Myometrial cell (primary cell): ENCODE measurements around the gene VPS25. TPM values are rescaled to one million over a fixed set of nuclear protein-coding genes. Genes with fewer than 3 reads are reported as not detected.

Source experiments
- total RNA-seq: library from RNA; depleted of rRNA; stranded (reverse); fragments of >200 nt; gene quantifications from 2 replicates; pipeline ENCODE4 v1.2.3, GENCODE V29; 2015

Gene VPS25
- total RNA-seq, result 128 and 142 TPM in 2 replicates

DNA sequence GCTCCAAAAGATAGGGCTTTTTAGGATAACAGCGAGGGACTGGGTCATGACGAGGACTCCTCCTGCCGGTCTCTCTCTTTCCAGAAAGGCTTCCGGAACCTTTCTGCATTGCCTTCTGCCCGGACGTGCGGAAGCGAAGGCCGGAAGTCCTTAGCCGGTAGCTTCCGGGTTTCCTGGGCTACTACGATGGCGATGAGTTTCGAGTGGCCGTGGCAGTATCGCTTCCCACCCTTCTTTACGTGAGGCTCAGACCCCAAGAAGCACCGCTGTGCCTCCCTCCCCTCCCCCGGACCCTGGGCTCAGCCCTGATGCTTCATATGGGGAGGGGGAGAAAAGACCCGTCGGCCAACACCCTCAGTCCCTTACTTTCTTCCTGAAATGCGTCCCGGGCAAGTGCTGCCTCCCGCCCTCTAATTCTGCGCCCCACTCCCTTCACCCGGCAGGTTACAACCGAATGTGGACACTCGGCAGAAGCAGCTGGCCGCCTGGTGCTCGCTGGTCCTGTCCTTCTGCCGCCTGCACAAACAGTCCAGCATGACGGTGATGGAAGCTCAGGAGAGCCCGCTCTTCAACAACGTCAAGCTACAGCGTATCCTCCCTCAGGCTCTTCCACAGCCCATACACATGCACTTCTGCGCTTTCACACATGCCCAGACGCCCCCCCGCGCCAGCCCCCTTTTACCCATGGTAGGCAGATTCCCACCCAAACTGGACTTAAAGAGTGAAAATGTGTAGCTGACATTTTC lies at the start of gene VPS25:
VPS25 (plus strand) TSS at position 160 of the 746 bp plus-strand sequence; CDS start at position 187, 27 bp downstream.

DNA sequence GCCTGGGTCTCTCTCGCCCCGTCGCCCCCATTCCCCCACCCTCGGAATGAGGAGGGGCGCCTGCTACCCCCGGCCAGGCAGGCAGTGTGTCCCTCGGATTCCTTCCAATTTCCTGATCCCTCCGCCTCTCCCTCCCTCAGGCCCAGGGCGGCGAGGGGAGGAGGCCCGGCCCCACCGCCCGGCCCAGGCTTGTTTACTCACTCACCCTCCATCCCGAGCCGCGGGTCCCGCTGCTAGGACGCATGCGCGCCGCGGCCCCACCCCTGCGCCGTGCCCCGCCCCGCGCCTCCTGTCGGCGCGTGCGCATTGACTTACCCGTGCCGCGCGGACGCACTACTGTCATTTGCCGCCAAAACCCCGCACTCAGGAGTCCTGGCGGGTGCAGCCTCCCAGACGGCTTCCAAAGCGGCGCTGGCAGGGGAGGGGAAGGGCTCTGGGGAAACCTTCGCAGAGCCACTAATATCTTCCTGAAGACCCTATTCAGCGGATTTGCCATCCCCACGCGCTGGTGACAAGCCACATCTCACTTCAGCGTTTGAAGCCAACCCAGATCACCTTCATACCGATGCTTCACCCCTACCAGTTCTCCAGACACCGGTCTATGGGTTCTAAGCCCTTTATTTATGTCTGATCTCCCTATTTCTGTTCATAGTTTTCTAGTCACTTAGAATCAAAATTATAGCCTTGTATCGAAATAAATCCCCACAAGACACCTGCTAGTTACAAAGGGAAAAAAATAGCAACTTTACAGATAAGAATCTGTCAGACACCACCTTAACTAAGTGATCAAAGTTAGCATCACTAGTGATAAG lies 28.2 kb upstream of the VPS25 start, which contains the start of gene EZH1:
EZH1 (minus strand) TSS at position 235 of the 812 bp plus-strand sequence. CDS start 16,099 bp downstream, outside the sequence.

DNA sequence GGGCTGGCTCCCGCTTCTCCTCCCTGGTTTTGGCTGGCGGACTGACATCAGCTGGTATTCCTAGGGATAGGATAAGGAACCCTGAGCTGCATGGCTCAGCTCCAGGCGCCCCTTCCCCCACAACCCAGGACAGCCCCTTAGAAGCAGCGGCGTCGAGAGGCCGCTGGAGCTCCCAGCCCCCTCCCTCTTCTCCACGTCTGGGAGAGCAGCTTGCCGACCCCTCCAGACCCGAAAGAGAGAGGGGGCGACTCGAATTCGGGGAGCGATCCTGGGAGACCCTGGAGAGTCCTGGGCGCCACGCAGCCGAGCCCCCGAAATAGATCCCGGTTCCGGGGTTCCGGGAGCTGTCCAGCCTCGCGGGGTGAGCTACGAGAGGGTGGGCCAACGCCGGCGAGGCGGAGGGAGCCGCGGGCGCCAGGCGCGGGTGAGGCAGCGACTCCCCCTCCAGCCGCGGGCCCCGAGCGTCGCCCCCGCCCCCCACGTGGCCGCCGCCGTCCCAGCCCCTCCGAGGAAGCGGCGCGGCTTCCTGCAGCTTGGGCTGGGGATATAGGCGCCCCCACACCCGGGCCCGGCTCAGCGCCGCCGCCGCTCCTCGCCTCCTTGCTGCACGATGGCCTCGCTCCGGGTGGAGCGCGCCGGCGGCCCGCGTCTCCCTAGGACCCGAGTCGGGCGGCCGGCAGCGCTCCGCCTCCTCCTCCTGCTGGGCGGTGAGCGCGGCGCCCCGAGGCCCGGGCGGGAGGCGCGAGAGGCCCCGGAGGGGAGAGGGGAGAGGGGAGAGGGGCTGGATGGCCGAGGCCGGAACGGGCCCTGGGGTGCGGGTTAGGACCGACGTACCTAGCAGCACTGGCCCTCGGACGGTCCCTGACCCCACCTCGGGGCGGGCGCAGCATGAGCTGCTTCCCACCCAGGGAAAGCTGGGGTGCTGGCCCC lies 12.3 kb upstream of the VPS25 start, which contains the start of gene RAMP2:
RAMP2 (plus strand) TSS at position 576 of the 930 bp plus-strand sequence; CDS start at position 611, 35 bp downstream.

DNA sequence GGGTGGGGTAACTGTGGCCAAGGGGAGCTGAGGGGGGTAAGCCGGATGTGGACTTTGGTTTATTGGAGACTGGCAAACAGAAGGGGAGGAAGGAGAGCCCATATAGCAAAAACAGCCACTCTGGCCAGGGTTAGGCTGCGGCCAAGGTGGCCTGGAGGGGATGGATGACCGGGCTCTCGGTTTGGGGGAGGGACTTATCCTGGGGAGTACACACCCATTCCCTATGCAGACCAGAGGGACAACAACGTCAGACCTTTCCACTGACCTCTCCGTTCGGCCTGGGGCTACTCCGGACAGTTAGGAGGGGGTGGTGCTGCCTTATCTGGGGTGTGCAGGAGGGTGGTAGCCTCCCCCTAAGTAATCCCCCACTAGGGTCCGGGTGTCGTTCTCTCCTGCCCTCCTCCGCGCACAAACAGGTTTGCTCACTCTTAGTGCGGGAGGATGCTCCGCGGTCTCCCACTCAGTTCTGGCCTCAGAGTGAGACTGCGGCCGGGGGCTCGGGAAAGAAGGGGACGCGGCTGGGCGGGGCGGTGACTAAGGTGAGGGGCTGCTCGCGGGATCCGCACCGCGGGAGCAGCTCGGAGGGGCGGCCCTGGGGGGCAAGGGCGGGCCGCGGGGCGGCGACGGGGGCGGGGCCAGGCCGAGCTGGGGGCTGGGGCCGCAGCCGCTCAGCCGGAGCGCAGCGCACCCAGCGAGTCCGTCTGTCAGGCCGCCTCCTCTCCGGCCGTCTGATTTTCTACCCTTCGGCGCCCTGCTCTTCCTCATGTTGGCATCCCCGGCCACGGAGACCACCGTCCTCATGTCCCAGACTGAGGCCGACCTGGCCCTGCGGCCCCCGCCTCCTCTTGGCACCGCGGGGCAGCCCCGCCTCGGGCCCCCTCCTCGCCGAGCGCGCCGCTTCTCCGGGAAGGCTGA lies 6.9 kb downstream of the VPS25 start, which contains the start of gene WNK4:
WNK4 (plus strand) TSS at position 675 of the 915 bp plus-strand sequence; CDS start at position 764, 89 bp downstream.

DNA sequence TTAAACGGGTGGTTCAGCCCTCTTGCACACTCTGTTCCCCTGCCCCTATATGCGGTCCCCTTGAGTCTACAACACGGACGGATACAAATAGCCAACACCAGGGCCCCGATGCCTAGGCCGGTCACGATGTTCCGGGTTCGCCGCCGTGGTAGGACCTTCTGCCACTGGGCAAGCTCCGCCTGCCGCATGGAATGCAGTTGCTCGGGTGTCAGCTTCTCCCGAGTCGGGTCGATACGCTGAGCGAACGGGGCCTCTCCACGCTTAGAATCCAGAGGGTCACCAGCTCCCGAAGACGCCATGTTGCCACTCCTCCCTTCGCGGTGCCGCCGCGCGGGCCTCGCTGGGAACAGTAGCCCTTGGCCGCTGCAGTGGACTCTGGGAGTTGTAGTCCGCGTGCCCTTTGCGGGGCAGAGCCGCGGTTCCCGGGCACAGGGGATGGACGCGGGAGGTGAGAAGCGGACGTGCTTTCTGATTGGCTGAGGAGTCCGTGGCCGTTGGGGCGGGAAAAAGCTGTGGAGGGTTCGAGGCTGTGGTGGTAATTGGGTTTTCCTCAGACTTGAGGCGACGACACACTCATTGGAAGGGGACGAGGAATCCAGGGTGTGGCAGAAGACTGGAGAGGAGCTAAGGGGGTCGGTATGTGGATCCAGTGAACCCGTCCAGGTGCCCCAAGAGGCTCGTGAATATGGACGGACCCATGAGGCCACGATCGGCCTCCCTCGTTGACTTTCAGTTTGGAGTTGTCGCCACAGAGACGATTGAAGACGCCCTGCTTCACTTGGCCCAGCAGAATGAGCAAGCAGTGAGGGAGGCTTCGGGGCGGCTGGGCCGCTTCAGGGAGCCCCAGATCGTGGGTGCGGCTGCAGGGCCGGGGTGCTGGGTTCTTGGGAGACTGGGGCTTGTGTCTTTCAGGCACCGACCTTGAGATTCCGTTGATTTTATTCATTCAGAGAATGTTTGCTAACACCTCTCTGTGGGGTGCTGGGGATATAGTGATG lies 25.4 kb downstream of the VPS25 start, which contains the start of the genes CNTD1 and COA3:
CNTD1 (plus strand) TSS at position 479 of the 998 bp plus-strand sequence; CDS start at position 686, 207 bp downstream.
COA3 (minus strand) TSS at position 322 of the 998 bp plus-strand sequence; CDS start at position 299, 23 bp downstream.

Other genes starting within 250 kb of the VPS25 start
- 49.1 and 52.2 TPM in 2 replicates for gene NAGLU, start 237.2 kb upstream of the VPS25 start, total RNA-seq
- gene HSD17B1, start 220.5 kb upstream of the VPS25 start, total RNA-seq, result 1.4 and 4.6 TPM in 2 replicates
- 36.5 and 57.4 TPM in 2 replicates for gene COASY, start 211.3 kb upstream of the VPS25 start, total RNA-seq
- gene MLX, start 206.3 kb upstream of the VPS25 start, total RNA-seq, result 38.6 and 61.4 TPM in 2 replicates
- gene PSMC3IP, start 195.7 kb upstream of the VPS25 start, total RNA-seq, result 8.0 and 9.2 TPM in 2 replicates
- 46.4 and 89.4 TPM in 2 replicates for gene RETREG3, start 164.1 kb upstream of the VPS25 start, total RNA-seq
- 87.6 and 110 TPM in 2 replicates for gene TUBG1, start 163.8 kb upstream of the VPS25 start, total RNA-seq
- gene TUBG2, start 114.2 kb upstream of the VPS25 start, total RNA-seq, result 10.4 and 13.8 TPM in 2 replicates
- 20.5 and 27.8 TPM in 2 replicates for gene PLEKHH3, start 96.5 kb upstream of the VPS25 start, total RNA-seq
- gene CCR10, start 91.6 kb upstream of the VPS25 start, total RNA-seq, result 22.2 and 27.1 TPM in 2 replicates
- gene CNTNAP1, start 90.9 kb upstream of the VPS25 start, total RNA-seq, result 32.8 and 36.9 TPM in 2 replicates
- 9.6 and 12.7 TPM in 2 replicates for gene EZH1, start 28.4 kb upstream of the VPS25 start, total RNA-seq
- gene RAMP2, start 12.2 kb upstream of the VPS25 start, total RNA-seq, result 1.9 and 5.5 TPM in 2 replicates
- 12.7 and 13.6 TPM in 2 replicates for gene WNK4, start 7.2 kb downstream of the VPS25 start, total RNA-seq
- gene COA3, start 25.3 kb downstream of the VPS25 start, total RNA-seq, result 60.8 and 72.4 TPM in 2 replicates
- gene CNTD1, start 25.4 kb downstream of the VPS25 start, total RNA-seq, result 0.58 TPM in 1 of 2 replicates, not detected in the other
- gene BECN1, start 50.8 kb downstream of the VPS25 start, total RNA-seq, result 69.2 and 128 TPM in 2 replicates
- gene PSME3, start 59.9 kb downstream of the VPS25 start, total RNA-seq, result 85.0 and 123 TPM in 2 replicates
- gene AOC2, start 71.1 kb downstream of the VPS25 start, total RNA-seq, result under 0.01 and 0.29 TPM in 2 replicates
- gene AOC3, start 77.8 kb downstream of the VPS25 start, total RNA-seq, result not detected in 2 replicates
- gene G6PC1, start 127.3 kb downstream of the VPS25 start, total RNA-seq, result not detected in 2 replicates
- gene AARSD1, start 191.0 kb downstream of the VPS25 start, total RNA-seq, result 25.4 and 39.0 TPM in 2 replicates
- gene PTGES3L, start 206.6 kb downstream of the VPS25 start, total RNA-seq, result 0.29 and 1.4 TPM in 2 replicates
- 6.0 and 8.1 TPM in 2 replicates for gene RUNDC1, start 207.1 kb downstream of the VPS25 start, total RNA-seq
- gene RPL27, start 225.0 kb downstream of the VPS25 start, total RNA-seq, result 1,299 and 1,434 TPM in 2 replicates
- gene IFI35, start 233.3 kb downstream of the VPS25 start, total RNA-seq, result 50.7 and 79.6 TPM in 2 replicates
- gene VAT1, start 248.9 kb downstream of the VPS25 start, total RNA-seq, result 161 and 164 TPM in 2 replicates